ENCODE measurements around the gene PIRT.

PIRT gene

GRCh38 chr17:10807704-10808128, 30.2 kb downstream of the PIRT start:
- H3K4me3 ChIP-seq (ENCODE audit: low read length): no peak overlapping the region
- H2AFZ ChIP-seq (ENCODE audit: low read depth, low read length): no peak overlapping the region
- no peaks in the 10 kb centered on the region for H3K27me3 ChIP-seq (ENCODE audit: insufficient read depth, low read length)
- H3K4me1 ChIP-seq (ENCODE audit: insufficient read depth, low read length): no peaks in the 10 kb centered on the region
- H3K9me3 ChIP-seq (ENCODE audit: low read length): no peaks in the 10 kb centered on the region
- no peaks in the 10 kb centered on the region for H3K36me3 ChIP-seq (ENCODE audit: insufficient read depth, low read length)

- Histone ChIP-seq H3K27me3 (ENCODE audit: insufficient read depth, low read length) (no peaks in the 10 kb centered on the region), H3K9me3 (ENCODE audit: low read length) (no peaks in the 10 kb centered on the region), H3K4me1 (ENCODE audit: insufficient read depth, low read length) (no peaks in the 10 kb centered on the region), H3K4me3 (ENCODE audit: low read length) (no peak overlapping the region), H2AFZ (ENCODE audit: low read depth, low read length) (no peak overlapping the region), H3K36me3 (ENCODE audit: insufficient read depth, low read length) (no peaks in the 10 kb centered on the region)
These were observed 31.2 kb downstream of the PIRT start for GRCh38 chr17:10806545-10807262.

- no peak overlapping the region for H2AFZ ChIP-seq (ENCODE audit: low read depth, low read length)
- no peaks in the 10 kb centered on the region for H3K9me3 ChIP-seq (ENCODE audit: low read length)
- no peaks in the 10 kb centered on the region for H3K4me1 ChIP-seq (ENCODE audit: insufficient read depth, low read length)
- H3K4me3 ChIP-seq (ENCODE audit: low read length): no peak overlapping the region
- no peaks in the 10 kb centered on the region for H3K27me3 ChIP-seq (ENCODE audit: insufficient read depth, low read length)
- H3K36me3 ChIP-seq (ENCODE audit: insufficient read depth, low read length): no peaks in the 10 kb centered on the region
These were observed 32.0 kb downstream of the PIRT start for GRCh38 chr17:10805911-10806310.

GRCh38 chr17:10804546-10804945, 33.3 kb downstream of the PIRT start:
- Histone ChIP-seq H2AFZ (ENCODE audit: low read depth, low read length) (no peak overlapping the region), H3K27me3 (ENCODE audit: insufficient read depth, low read length) (no peaks in the 10 kb centered on the region), H3K36me3 (ENCODE audit: insufficient read depth, low read length) (no peaks in the 10 kb centered on the region), H3K4me3 (ENCODE audit: low read length) (no peak overlapping the region), H3K9me3 (ENCODE audit: low read length) (no peaks in the 10 kb centered on the region), H3K4me1 (ENCODE audit: insufficient read depth, low read length) (no peaks in the 10 kb centered on the region)

GRCh38 chr17:10803830-10804475, 33.9 kb downstream of the PIRT start, which contains the start of gene TMEM238L:
Gene TMEM238L (minus strand): TSS chr17:10804099. CDS start chr17:10803963, 136 bp downstream.
- no peak within 1 kb of the TSS for H2AFZ ChIP-seq (ENCODE audit: low read depth, low read length)
- H3K4me3 ChIP-seq (ENCODE audit: low read length): no peak within 1 kb of the TSS
- H3K9me3 ChIP-seq (ENCODE audit: low read length): no peaks in the 10 kb centered on the region
- H3K27me3 ChIP-seq (ENCODE audit: insufficient read depth, low read length): no peaks in the 10 kb centered on the region
- H3K4me1 ChIP-seq (ENCODE audit: insufficient read depth, low read length): no peaks in the 10 kb centered on the region
- no peaks in the 10 kb centered on the region for H3K36me3 ChIP-seq (ENCODE audit: insufficient read depth, low read length)

GRCh38 chr17:10803350-10803749, 34.5 kb downstream of the PIRT start:
- no peaks in the 10 kb centered on the region for H3K9me3 ChIP-seq (ENCODE audit: low read length)
- no peak overlapping the region for H2AFZ ChIP-seq (ENCODE audit: low read depth, low read length)
- H3K4me3 ChIP-seq (ENCODE audit: low read length): no peak overlapping the region
- H3K27me3 ChIP-seq (ENCODE audit: insufficient read depth, low read length): no peaks in the 10 kb centered on the region
- H3K4me1 ChIP-seq (ENCODE audit: insufficient read depth, low read length): no peaks in the 10 kb centered on the region
- H3K36me3 ChIP-seq (ENCODE audit: insufficient read depth, low read length): no peaks in the 10 kb centered on the region

GRCh38 chr17:10802496-10803284, 35.2 kb downstream of the PIRT start:
- Histone ChIP-seq H3K4me1 (ENCODE audit: insufficient read depth, low read length) (no peaks in the 10 kb centered on the region), H3K9me3 (ENCODE audit: low read length) (no peaks in the 10 kb centered on the region), H2AFZ (ENCODE audit: low read depth, low read length) (no peak overlapping the region), H3K36me3 (ENCODE audit: insufficient read depth, low read length) (no peaks in the 10 kb centered on the region), H3K4me3 (ENCODE audit: low read length) (no peak overlapping the region), H3K27me3 (ENCODE audit: insufficient read depth, low read length) (no peaks in the 10 kb centered on the region)

GRCh38 chr17:10799407-10799806, 38.5 kb downstream of the PIRT start:
- Histone ChIP-seq H3K4me1 (ENCODE audit: insufficient read depth, low read length) (no peaks in the 10 kb centered on the region), H2AFZ (ENCODE audit: low read depth, low read length) (no peak overlapping the region), H3K9me3 (ENCODE audit: low read length) (no peaks in the 10 kb centered on the region), H3K4me3 (ENCODE audit: low read length) (no peak overlapping the region), H3K27me3 (ENCODE audit: insufficient read depth, low read length) (no peaks in the 10 kb centered on the region), H3K36me3 (ENCODE audit: insufficient read depth, low read length) (no peaks in the 10 kb centered on the region)

- Histone ChIP-seq H3K36me3 (ENCODE audit: insufficient read depth, low read length) (no peaks in the 10 kb centered on the region), H3K4me3 (ENCODE audit: low read length) (no peak overlapping the region), H3K9me3 (ENCODE audit: low read length) (no peaks in the 10 kb centered on the region), H2AFZ (ENCODE audit: low read depth, low read length) (no peak overlapping the region), H3K27me3 (ENCODE audit: insufficient read depth, low read length) (no peaks in the 10 kb centered on the region), H3K4me1 (ENCODE audit: insufficient read depth, low read length) (no peaks in the 10 kb centered on the region)
These were observed 39.0 kb downstream of the PIRT start for GRCh38 chr17:10798910-10799309.

- H3K4me1 ChIP-seq (ENCODE audit: insufficient read depth, low read length): no peaks in the 10 kb centered on the region
- no peak overlapping the region for H3K4me3 ChIP-seq (ENCODE audit: low read length)
- H3K9me3 ChIP-seq (ENCODE audit: low read length): no peaks in the 10 kb centered on the region
- H2AFZ ChIP-seq (ENCODE audit: low read depth, low read length): no peak overlapping the region
- H3K27me3 ChIP-seq (ENCODE audit: insufficient read depth, low read length): no peaks in the 10 kb centered on the region
- no peaks in the 10 kb centered on the region for H3K36me3 ChIP-seq (ENCODE audit: insufficient read depth, low read length)
These were observed 39.5 kb downstream of the PIRT start for GRCh38 chr17:10798332-10798749.

GRCh38 chr17:10797476-10798328, 40.2 kb downstream of the PIRT start:
- no peaks in the 10 kb centered on the region for H3K9me3 ChIP-seq (ENCODE audit: low read length)
- H3K4me1 ChIP-seq (ENCODE audit: insufficient read depth, low read length): no peaks in the 10 kb centered on the region
- H3K4me3 ChIP-seq (ENCODE audit: low read length): no peak overlapping the region
- H3K36me3 ChIP-seq (ENCODE audit: insufficient read depth, low read length): no peaks in the 10 kb centered on the region
- H3K27me3 ChIP-seq (ENCODE audit: insufficient read depth, low read length): no peaks in the 10 kb centered on the region
- H2AFZ ChIP-seq (ENCODE audit: low read depth, low read length): no peak overlapping the region

GRCh38 chr17:10793816-10794215, 44.1 kb downstream of the PIRT start:
- Histone ChIP-seq H3K9me3 (ENCODE audit: low read length) (no peaks in the 10 kb centered on the region), H2AFZ (ENCODE audit: low read depth, low read length) (no peak overlapping the region), H3K4me3 (ENCODE audit: low read length) (no peak overlapping the region), H3K36me3 (ENCODE audit: insufficient read depth, low read length) (no peaks in the 10 kb centered on the region), H3K27me3 (ENCODE audit: insufficient read depth, low read length) (no peaks in the 10 kb centered on the region), H3K4me1 (ENCODE audit: insufficient read depth, low read length) (peaks cover 3% of the 10 kb centered on the region)

All from neuron (in vitro differentiated cells).